Heart left ventricle (tissue), 16 donors: ENCODE results near the gene ABTB2. TPM values are rescaled to one million over a fixed set of nuclear protein-coding genes. Genes with fewer than 3 reads are reported as not detected.

Experiments used
- ATAC-seq, 4 donors: fragments of 200-7000 bp; cut with Tn5 transposase; one replicate each; pipeline ENCODE4 v1.9.1; 2020 to 2022; ENCODE audit warnings: moderate library complexity in 4 of 4, mild to moderate bottlenecking in 3 of 4, moderate number of reproducible peaks in 1 of 4
- DNase-seq, 5 donors: peaks; one replicate each; pipeline ENCODE4 v3.0.0-alpha.2; 2020
- H3K27ac ChIP-seq, 12 donors: fragments of 200-600 bp; sonication (generic) in 4 of 12; one replicate each; pipeline versions ENCODE4 v1.5.0 to v1.8.0; 2016 to 2022; ENCODE audit warnings: mild to moderate bottlenecking in 2 of 12
- H3K27me3 ChIP-seq, 9 donors: fragments of 200-600 bp; sonication (generic) in 2 of 9; one replicate each; pipeline versions ENCODE4 v1.5.1 to v1.8.0; 2016 to 2022; ENCODE audit warnings: mild to moderate bottlenecking in 3 of 9
- H3K36me3 ChIP-seq, 9 donors: fragments of 200-600 bp; sonication (generic) in 2 of 9; one replicate each; pipeline versions ENCODE4 v1.5.0 to v1.8.0; 2018 to 2022; ENCODE audit warnings: mild to moderate bottlenecking in 2 of 9
- H3K4me1 ChIP-seq, 12 donors: fragments of 200-600 bp; sonication (generic) in 4 of 12; one replicate each; pipeline versions ENCODE4 v1.5.0 to v1.8.0; 2016 to 2022; ENCODE audit warnings: mild to moderate bottlenecking in 3 of 12
- H3K4me3 ChIP-seq, 12 donors: fragments of 200-600 bp; sonication (generic) in 4 of 12; one replicate each; pipeline versions ENCODE4 v1.5.0 to v1.8.0; 2017 to 2022; ENCODE audit warnings: mild to moderate bottlenecking in 9 of 12, moderate library complexity in 4 of 12
- H3K9me3 ChIP-seq, 12 donors: fragments of 200-600 bp; sonication (generic) in 4 of 12; one replicate each; pipeline versions ENCODE4 v1.5.0 to v1.8.0; 2016 to 2022; ENCODE audit warnings: mild to moderate bottlenecking in 1 of 12
- CTCF ChIP-seq, 12 donors: fragments of 200-600 bp; sonication (generic) in 4 of 12; IDR thresholded peaks; one replicate each; pipeline versions ENCODE4 v1.5.0 to v1.8.0; 2018 to 2022; ENCODE audit warnings: antibody characterized with exemption in 12 of 12, mild to moderate bottlenecking in 5 of 12
- POLR2A ChIP-seq, 2 donors: fragments of 450-650 bp; IDR thresholded peaks; one replicate each; pipeline ENCODE4 v1.6.1; 2017; ENCODE audit warnings: antibody characterized with exemption in 2 of 2, mild to moderate bottlenecking in 2 of 2, moderate library complexity in 2 of 2
- WGBS, 4 donors: extraction: QIAGEN DNeasy Blood & Tissue Kit in 2 of 4; methylation state at CpG; one replicate each; pipeline versions ENCODE4 v1.1.5 to v1.1.7; 2013 to 2018; 5-methylcytosine and 5-hydroxymethylcytosine counted together
- intact Hi-C, 10 donors: fragments of 100-400 bp; cut with DNase I; formaldehyde crosslinking; loops; one replicate each; pipeline versions ENCODE4 v1.11.1 to v1.14.2; 2022
- polyA plus RNA-seq, 2 donors: library from polyadenylated mRNA; stranded (reverse); fragments of 200-250 nt; gene quantifications; one replicate each; pipeline ENCODE4 v1.2.3, GENCODE V29; 2013
- total RNA-seq, 9 donors: library from RNA; depleted of rRNA in 2 of 9; stranded (reverse); fragments of >200 nt in 2 of 9; fragmentation: NEBNext Ultra II Directional in 3 of 9; extraction: Animal tissue kit (Norgen Biotek cat#: 25700) in 3 of 9; gene quantifications; one replicate each; pipeline versions ENCODE4 v1.1.0 to v1.2.4, GENCODE V29; 2016 to 2023
- donor health status: ischemic (EF 13 %, LVEDD 7.1; RV severe dilation, severe dysfunction).
- donor health status: healthy with polysubstance abuse.
- donor health status: DM: no; HTN: yes; CAD: no.
- donor health status: DM: no; HTN: no; CAD: no.
- donor health status: ischemic (EF 25% LVEDD 6.9; RV normal size, moderate dysfunction).
- donor health status: ischemic (EF 25% LVEDD 5.7; RV mildly dilated, moderate dysfunction).
- donor health status: healthy.
- donor health status: DM: yes; HTN: yes; CAD: no.
- donor health status: ischemic (EF 35%, LVEDD 5.7; RV mildly dilated, moderate dysfunction).
- donor health status: nonischemic (EF 11% LVEDD 7.7; RV severe dilation, severe dysfunction).
- donor health status: DM: yes; HTN: yes; CAD: no.
- donor health status: PGD.
- donor health status: ischemic (EF 29% LVEDD 5.4; RV normal size, mild dysfunction).
- donor health status: nonischemic (EF 23%, LVEDD 6.1; RV moderate dilation, normal function).

ABTB2 gene
- total and polyA plus RNA-seq, 11 donors: 3.3 to 27.1 (median 12.5) TPM

DNA sequence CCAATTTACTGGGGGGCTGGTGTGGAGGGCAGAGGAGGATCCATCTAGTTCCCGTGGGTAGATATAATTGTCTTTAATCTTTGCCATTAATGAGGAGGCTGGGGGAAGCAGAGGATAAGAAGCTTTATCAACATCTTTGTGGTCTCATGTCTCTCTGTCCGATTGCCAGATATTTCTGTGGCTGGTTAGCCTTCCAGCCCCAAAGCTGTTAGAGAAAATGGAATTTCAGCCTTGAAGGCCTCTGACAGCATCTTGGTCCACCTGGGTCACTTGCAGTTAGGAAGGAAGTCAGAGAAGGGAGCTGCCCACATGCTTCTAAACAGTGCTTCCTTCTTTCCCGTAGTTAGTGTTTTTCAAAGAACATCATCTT lies 56.9 kb downstream of the ABTB2 start:
- WGBS, 4 donors: 53 to 61% (median 58%) methylated on average over 3 of the region's 3 CpGs
- peaks cover 0 to 24% (median 10%) of the 10 kb centered on the region in 12 donors for H3K4me1 ChIP-seq

DNA sequence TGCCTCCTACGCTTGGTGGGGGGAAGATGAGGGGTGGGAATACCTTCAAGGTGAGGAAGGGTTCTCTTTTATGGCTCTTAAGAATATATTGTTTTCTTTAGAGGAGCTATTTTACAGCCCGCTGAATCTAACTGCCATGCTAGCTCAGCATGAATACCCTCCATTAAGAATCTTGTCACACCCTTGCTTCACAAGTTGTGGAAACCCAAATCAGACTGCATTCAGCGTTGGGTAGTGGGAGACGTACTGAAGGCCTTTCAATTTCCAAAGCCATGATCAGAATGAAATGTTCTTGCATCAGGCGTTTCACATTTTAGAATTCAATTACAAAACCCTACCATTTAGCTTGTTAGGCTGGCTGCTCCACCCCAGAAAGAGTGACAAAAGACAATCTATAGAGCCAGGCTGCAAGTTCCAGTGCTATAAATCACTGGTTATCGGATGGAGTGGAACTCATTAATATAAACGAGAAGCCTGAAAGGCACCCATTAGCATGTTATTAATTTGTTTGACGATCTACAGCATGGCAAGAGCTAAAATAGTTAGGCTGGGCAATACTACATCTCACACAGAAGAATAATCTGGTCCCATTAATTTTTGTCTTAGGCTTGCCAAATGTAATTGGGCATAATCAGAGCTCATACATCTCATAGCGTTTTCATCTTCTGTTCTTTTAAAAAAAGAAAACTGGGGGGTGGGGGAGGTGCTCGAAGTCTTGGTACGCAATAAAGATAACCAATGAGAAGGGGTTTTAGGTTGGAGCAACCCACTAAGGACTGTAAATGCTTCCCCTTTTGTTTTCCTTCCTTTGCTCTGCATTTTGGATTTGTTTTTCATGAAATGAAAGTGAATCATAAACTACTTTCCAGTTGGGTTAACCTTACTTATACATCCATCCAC lies 57.5 kb downstream of the ABTB2 start:
- no peak overlapping the region for H3K4me3 ChIP-seq
- intact Hi-C loops: no loop called here
- WGBS, 4 donors: 87 to 91% (median 90%) methylated on average over 11 of the region's 11 CpGs
- DNase-seq (no peak), ATAC-seq (no peak)
- H3K27me3 ChIP-seq: no peaks in the 10 kb centered on the region
- H3K9me3 ChIP-seq: no peaks in the 10 kb centered on the region
- peaks cover 0 to 24% (median 10%) of the 10 kb centered on the region in 12 donors for H3K4me1 ChIP-seq
- no peak for TF ChIP-seq POLR2A (IDR thresholded peaks at IDR 0.05)
- no peak for TF ChIP-seq CTCF (IDR thresholded peaks at IDR 0.05)
- no peak overlapping the region for H3K27ac ChIP-seq
- H3K36me3 ChIP-seq: no peaks in the 10 kb centered on the region

More for the DNA sequence above, 56.9 kb downstream of the ABTB2 start:
- no peaks in the 10 kb centered on the region for H3K27me3 ChIP-seq
- no peak for DNase-seq
- H3K36me3 ChIP-seq: no peaks in the 10 kb centered on the region
- H3K4me3 ChIP-seq: no peak overlapping the region
- intact Hi-C loops: no loop called here
- H3K9me3 ChIP-seq: no peaks in the 10 kb centered on the region
- no peak overlapping the region for H3K27ac ChIP-seq
- TF ChIP-seq CTCF (IDR thresholded peaks at IDR 0.05) (no peak), POLR2A (IDR thresholded peaks at IDR 0.05) (no peak)
- no peak for ATAC-seq

DNA sequence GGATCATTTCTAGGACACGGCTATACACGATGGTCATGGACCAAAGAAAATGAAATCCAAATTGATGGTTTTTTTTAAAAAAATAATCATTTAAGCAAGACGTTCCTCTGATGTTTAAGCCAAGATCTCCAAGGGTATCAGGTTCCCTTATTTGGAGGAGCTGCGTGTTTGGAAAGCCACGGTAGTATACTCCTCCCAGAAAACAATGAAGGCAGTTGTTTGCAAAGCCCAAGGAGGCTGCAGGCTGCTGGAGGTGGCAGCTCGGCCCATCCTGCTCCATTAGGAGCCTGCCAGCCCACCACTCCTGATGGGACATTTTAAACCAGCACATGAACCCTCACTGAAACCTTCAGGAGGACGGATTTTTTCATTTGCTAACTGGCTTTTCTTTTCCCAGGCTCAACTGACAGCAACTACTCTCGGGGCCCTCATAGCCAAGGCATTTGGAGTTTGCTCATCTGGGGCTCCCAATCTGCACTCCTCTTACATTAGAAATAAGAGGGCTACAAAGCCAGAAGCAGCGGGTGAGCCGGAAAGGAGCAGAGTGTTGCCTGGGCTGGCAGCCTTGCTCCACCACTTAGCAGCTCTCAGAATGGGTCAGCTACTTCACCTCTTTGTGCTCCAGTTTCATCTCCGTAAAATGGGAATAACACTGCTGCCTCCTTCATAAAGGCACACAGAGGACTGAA lies 58.4 kb downstream of the ABTB2 start:
- WGBS, 4 donors: 73 to 87% (median 75%) methylated on average over 11 of the region's 11 CpGs
- Histone ChIP-seq H3K27me3 (no peaks in the 10 kb centered on the region), H3K4me1 (peaks cover 0 to 24% (median 10%) of the 10 kb centered on the region in 12 donors), H3K36me3 (no peaks in the 10 kb centered on the region), H3K4me3 (no peak overlapping the region), H3K9me3 (no peaks in the 10 kb centered on the region), H3K27ac (no peak overlapping the region)
- TF ChIP-seq POLR2A (IDR thresholded peaks at IDR 0.05) (no peak), CTCF (IDR thresholded peaks at IDR 0.05) (no peak)
- DNase-seq (no peak), ATAC-seq (no peak)
- intact Hi-C loops: no loop called here

- ATAC-seq (no peak), DNase-seq (no peak)
- peaks cover 0 to 24% (median 10%) of the 10 kb centered on the region in 12 donors for H3K4me1 ChIP-seq
- H3K9me3 ChIP-seq: no peaks in the 10 kb centered on the region
- H3K27ac ChIP-seq: no peak overlapping the region
- H3K4me3 ChIP-seq: no peak overlapping the region
- H3K27me3 ChIP-seq: no peaks in the 10 kb centered on the region
- no peak for TF ChIP-seq CTCF (IDR thresholded peaks at IDR 0.05)
- TF ChIP-seq POLR2A (IDR thresholded peaks at IDR 0.05): no peak
- H3K36me3 ChIP-seq: no peaks in the 10 kb centered on the region
- intact Hi-C loops: no loop called here
- 51 to 72% (median 66%) methylated on average over 2 of the region's 2 CpGs for WGBS, 4 donors
Measured at GRCh38 chr11:34298871-34299270, 58.9 kb downstream of the ABTB2 start.
